Upper lobe of right lung (tissue), 1 donor: Measurements from ENCODE around the gene LPCAT2. TPM values are rescaled to one million over a fixed set of nuclear protein-coding genes. Genes with fewer than 3 reads are reported as not detected.

ENCODE experiments used
- ATAC-seq: fragments of 200-7000 bp; cut with Tn5 transposase; one replicate; pipeline ENCODE4 v1.9.1; 2020; ENCODE audit warnings: mild to moderate bottlenecking, moderate library complexity
- DNase-seq: peaks from one replicate; pipeline ENCODE4 v3.0.0-alpha.2; 2020
- H3K27ac ChIP-seq: fragments of 200-600 bp; one replicate; pipeline ENCODE4 v1.8.0; 2022
- H3K27me3 ChIP-seq: fragments of 200-600 bp; one replicate; pipeline ENCODE4 v1.8.0; 2022; ENCODE audit warnings: mild to moderate bottlenecking
- H3K36me3 ChIP-seq: fragments of 200-600 bp; one replicate; pipeline ENCODE4 v1.8.0; 2022
- H3K4me1 ChIP-seq: fragments of 200-600 bp; one replicate; pipeline ENCODE4 v1.8.0; 2022
- H3K4me3 ChIP-seq: fragments of 200-600 bp; one replicate; pipeline ENCODE4 v1.8.0; 2022; ENCODE audit warnings: mild to moderate bottlenecking
- H3K9me3 ChIP-seq: fragments of 200-600 bp; one replicate; pipeline ENCODE4 v1.8.0; 2022
- intact Hi-C: fragments of 100-400 bp; cut with DNase I; formaldehyde crosslinking; loops from one replicate; pipeline ENCODE4 v1.11.0; 2022
- long read RNA-seq: library from polyadenylated mRNA; unstranded; transcript quantifications from one replicate; pipeline ENCODE4 v2.0.0, GENCODE V29; 2021
- total RNA-seq: library from RNA; stranded (reverse); fragmentation: NEBNext Ultra II Directional; extraction: Animal tissue kit (Norgen Biotek cat#: 25700); gene quantifications from one replicate; pipeline ENCODE4 v1.2.1, GENCODE V29; 2021
- TF ChIP-seq, protein P1 (sequence below): fragments of 200-600 bp; IDR thresholded peaks from one replicate; pipeline ENCODE4 v1.8.0; 2022; ENCODE audit warnings: antibody characterized with exemption
- donor health status: DM: no; HTN: yes; CAD: no; lungs with severe emphysema.

The LPCAT2 gene, protein sequence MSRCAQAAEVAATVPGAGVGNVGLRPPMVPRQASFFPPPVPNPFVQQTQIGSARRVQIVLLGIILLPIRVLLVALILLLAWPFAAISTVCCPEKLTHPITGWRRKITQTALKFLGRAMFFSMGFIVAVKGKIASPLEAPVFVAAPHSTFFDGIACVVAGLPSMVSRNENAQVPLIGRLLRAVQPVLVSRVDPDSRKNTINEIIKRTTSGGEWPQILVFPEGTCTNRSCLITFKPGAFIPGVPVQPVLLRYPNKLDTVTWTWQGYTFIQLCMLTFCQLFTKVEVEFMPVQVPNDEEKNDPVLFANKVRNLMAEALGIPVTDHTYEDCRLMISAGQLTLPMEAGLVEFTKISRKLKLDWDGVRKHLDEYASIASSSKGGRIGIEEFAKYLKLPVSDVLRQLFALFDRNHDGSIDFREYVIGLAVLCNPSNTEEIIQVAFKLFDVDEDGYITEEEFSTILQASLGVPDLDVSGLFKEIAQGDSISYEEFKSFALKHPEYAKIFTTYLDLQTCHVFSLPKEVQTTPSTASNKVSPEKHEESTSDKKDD
- 32.8 TPM for total RNA-seq
- long read RNA-seq, full-length matches to known transcripts: 26 of 34 reads
- long read RNA-seq, partial matches to known transcripts: 2 of 34 reads
- long read RNA-seq, other reads (novel, unspliced or antisense): 6 of 34 reads

DNA sequence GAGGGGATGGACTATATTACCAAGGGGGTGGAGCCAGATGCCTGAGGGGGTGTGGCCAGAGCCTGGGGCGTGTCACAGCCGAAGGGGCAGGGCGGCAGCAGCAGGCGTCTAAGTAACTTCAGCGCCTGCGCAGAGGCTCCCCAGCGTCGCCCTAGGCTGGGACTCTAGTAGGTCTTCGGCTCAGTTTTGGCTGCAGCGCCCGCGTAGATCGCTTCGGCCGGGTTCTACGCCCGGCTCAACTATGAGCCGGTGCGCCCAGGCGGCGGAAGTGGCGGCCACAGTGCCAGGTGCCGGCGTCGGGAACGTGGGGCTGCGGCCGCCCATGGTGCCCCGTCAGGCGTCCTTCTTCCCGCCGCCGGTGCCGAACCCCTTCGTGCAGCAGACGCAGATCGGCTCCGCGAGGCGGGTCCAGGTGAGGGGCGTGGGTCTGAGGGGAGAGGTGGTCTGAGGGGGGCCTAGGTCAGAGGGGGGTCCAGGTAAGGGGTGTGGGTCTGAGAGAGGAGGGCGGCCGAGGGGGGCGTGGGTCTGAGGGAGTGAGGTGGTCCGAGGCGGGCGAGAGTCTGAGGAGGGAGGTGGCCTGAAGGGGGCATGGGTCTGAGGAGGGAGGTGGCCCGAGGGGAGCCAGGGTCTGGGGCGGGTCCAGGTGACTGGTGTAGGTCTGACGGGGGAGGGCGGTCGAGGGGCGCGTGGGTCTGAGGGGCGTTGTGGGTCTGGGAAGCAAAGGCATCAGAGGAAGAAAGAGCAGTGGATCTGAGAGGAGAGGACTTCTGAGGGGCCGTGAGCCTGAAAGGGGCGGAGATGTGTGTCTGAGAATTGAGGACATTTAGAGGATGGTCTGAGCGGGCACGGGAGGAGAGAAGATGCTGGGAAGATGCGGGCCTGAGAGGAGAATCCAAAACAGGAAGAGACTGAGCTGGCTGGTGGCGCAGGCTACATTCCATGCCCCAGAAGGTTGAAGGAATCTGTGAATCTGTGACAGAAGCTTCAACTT, at the start of gene LPCAT2:
TSS of gene LPCAT2 (plus strand) at position 132 of the 991 bp plus-strand sequence. CDS start at position 242, 110 bp downstream.
- Histone ChIP-seq H3K4me3 (peak within 1 kb of the TSS; percentile 66), H3K36me3 (peaks cover 14% of the 10 kb centered on the region), H3K27me3 (no peaks in the 10 kb centered on the region), H3K9me3 (peaks cover 6% of the 10 kb centered on the region), H3K4me1 (no peaks in the 10 kb centered on the region), H3K27ac (peak within 1 kb of the TSS; percentile 81)
- peak; percentile 98 for ATAC-seq
- peak; percentile 95 for DNase-seq
- intact Hi-C loops: no loop called here
- TF ChIP-seq, protein P1, sequence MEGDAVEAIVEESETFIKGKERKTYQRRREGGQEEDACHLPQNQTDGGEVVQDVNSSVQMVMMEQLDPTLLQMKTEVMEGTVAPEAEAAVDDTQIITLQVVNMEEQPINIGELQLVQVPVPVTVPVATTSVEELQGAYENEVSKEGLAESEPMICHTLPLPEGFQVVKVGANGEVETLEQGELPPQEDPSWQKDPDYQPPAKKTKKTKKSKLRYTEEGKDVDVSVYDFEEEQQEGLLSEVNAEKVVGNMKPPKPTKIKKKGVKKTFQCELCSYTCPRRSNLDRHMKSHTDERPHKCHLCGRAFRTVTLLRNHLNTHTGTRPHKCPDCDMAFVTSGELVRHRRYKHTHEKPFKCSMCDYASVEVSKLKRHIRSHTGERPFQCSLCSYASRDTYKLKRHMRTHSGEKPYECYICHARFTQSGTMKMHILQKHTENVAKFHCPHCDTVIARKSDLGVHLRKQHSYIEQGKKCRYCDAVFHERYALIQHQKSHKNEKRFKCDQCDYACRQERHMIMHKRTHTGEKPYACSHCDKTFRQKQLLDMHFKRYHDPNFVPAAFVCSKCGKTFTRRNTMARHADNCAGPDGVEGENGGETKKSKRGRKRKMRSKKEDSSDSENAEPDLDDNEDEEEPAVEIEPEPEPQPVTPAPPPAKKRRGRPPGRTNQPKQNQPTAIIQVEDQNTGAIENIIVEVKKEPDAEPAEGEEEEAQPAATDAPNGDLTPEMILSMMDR: no peak

DNA sequence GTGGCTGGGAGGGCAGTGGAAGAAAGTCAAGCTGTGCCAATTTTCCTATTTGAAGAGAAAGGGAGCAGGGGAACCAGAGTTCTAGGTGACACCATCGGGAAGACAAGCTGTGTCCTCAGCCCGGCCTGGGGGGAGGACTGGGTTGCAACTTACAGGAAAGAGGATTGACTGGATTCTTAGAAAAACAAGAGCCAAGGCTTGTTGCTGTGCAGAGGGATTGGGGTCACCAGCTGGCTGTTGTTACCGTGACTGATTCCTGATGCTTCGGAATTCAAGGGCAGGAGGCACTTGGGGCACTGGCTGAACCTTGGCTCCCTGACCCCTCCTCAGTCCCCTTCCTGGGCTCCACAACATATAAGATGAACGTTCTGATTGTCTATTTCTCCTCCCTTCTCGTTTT, 46.6 kb upstream of the LPCAT2 start:
- ATAC-seq (no peak), DNase-seq (no peak)
- Histone ChIP-seq H3K4me3 (no peak overlapping the region), H3K27ac (no peak overlapping the region), H3K9me3 (no peaks in the 10 kb centered on the region), H3K27me3 (no peaks in the 10 kb centered on the region), H3K36me3 (no peaks in the 10 kb centered on the region), H3K4me1 (no peaks in the 10 kb centered on the region)
- intact Hi-C loops: loop anchor here (5.0 to 10.0 kb wide), 2 partner anchors 85 to 243 kb away; no protein-coding TSS in a partner anchor
- TF ChIP-seq, protein P1: no peak

DNA sequence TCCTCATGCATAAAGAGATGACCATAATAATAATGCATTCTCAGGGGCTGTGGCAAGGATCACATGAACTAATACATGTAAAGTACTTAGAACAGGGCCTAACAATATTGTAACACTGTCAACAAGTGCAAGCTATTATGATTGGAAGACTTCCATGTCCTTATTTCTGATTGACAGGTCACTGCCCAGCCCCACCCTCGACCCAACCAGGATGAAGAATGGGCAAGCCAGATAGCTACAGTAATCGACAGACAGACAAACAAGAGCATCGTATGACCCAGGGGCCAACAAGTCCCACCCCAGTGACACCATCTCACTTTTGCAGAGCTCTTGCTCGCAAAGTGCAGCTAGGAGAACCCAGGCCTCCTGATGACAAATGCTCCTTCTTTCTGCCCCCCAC, 44.5 kb upstream of the LPCAT2 start:
- H3K36me3 ChIP-seq: no peaks in the 10 kb centered on the region
- intact Hi-C loops: loop anchor here (5.0 to 10.0 kb wide), 2 partner anchors 83 to 240 kb away; no protein-coding TSS in a partner anchor

DNA sequence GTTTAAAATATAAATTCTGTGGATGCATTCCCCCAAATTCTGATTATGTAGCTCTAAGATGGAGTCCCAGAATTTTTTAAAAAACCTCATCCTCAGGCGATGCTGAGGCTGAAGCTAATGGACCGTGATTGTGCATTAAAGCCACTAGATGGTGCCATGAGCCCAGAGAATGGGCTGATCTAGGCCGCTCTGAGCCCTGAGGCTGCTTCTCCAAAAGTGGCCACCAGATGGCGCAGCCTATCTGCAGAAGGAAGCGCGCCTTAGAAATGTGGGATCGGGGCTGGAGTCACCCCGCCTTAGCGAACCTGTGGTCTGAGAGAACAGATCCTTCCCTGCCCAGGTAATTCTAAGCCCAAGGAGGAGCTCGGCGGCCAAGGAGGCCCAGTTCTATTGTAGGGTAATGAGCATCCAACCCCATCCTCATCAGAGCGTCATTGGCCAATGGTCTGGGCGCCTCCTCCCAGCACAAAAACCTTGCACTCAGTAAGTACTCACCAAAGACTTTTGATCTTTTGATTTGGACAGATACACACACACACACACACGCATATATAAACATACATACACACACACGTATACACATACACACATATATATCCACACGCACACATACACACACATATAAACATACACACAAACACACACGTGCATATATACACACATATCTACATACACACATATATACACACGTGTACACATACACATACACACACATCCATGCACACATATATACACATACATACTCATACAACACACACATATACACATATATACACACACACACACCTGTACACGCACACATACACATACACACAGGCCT, 43.6 kb upstream of the LPCAT2 start:
- no peaks in the 10 kb centered on the region for H3K9me3 ChIP-seq
- H3K27me3 ChIP-seq: no peaks in the 10 kb centered on the region
- intact Hi-C loops: loop anchor here (10.0 kb wide), 1 partner anchor 240 kb away; no protein-coding TSS in a partner anchor
- H3K4me1 ChIP-seq: no peaks in the 10 kb centered on the region
- no peak overlapping the region for H3K27ac ChIP-seq
- H3K4me3 ChIP-seq: no peak overlapping the region
- peak; percentile 98 for ATAC-seq
- TF ChIP-seq, protein P1: peak; percentile 100
- H3K36me3 ChIP-seq: no peaks in the 10 kb centered on the region
- DNase-seq: peak; percentile 91

More for the DNA sequence above, 44.5 kb upstream of the LPCAT2 start:
- Histone ChIP-seq H3K4me1 (no peaks in the 10 kb centered on the region), H3K4me3 (no peak overlapping the region), H3K27me3 (no peaks in the 10 kb centered on the region), H3K9me3 (no peaks in the 10 kb centered on the region), H3K27ac (no peak overlapping the region)
- TF ChIP-seq, protein P1: no peak
- ATAC-seq (no peak), DNase-seq (no peak)
